Caco-2 (cell line): ENCODE measurements around the gene ABHD12. TPM values are rescaled to one million over a fixed set of nuclear protein-coding genes. Genes with fewer than 3 reads are reported as not detected.
A peak's percentile ranks its signal among the peaks of the same experiment; 100 is the strongest.

Experiments used
- Bru-seq: library from RNA; stranded (reverse); fragments of 400-500 nt; gene quantifications from one replicate; lab custom pipeline; 2021; lab: Mats Ljungman, UMichigan
- BruChase-seq, 2 experiments: library from RNA; stranded (reverse); fragments of 400-500 nt; gene quantifications; one replicate each; lab custom pipeline; 2021; lab: Mats Ljungman, UMichigan
- BruUV-seq: library from RNA; stranded (reverse); fragments of 400-500 nt; replicated peaks from 2 replicates; lab custom pipeline; 2021; lab: Mats Ljungman, UMichigan
- CTCF ChIA-PET: fragments of 300-600 bp; sonication (Branson Sonifier 250); formaldehyde crosslinking; loops from one replicate; lab custom pipeline; 2022; ENCODE audit warnings: antibody characterized with exemption; lab: Charles Lee
- POLR2A ChIA-PET: fragments of 300-600 bp; sonication (Branson Sonifier 250); formaldehyde crosslinking; loops from one replicate; lab custom pipeline; 2022; ENCODE audit warnings: antibody characterized with exemption; lab: Charles Lee
- DNase-seq, 2 experiments: peaks; one replicate each; pipeline versions ENCODE4 v3.0.0 to v3.0.0-alpha.2; 2020 to 2022
- H3K27me3 ChIP-seq: replicated peaks from 2 replicates; pipeline ENCODE4 v1.6.0; 2011; ENCODE audit warnings: low read length; ENCODE audit not compliant: control insufficient read depth, insufficient read depth
- H3K36me3 ChIP-seq: 2 replicates; pipeline ENCODE4 v1.5.1; 2011; ENCODE audit warnings: low read length; ENCODE audit not compliant: control insufficient read depth, insufficient read depth
- H3K4me1 ChIP-seq: fragments of 250-450 bp; sonication (Bioruptor Pico); 2 replicates; pipeline ENCODE4 v1.5.1; 2020; ENCODE audit warnings: mild to moderate bottlenecking
- H3K4me3 ChIP-seq: 2 replicates; pipeline ENCODE4 v1.5.1; 2011; ENCODE audit warnings: low read depth, mild to moderate bottlenecking, control low read depth, low read length
- H3K9me3 ChIP-seq: fragments of 250-450 bp; sonication (Bioruptor Pico); 2 replicates; pipeline ENCODE4 v1.5.1; 2020; ENCODE audit warnings: mild to moderate bottlenecking, moderate library complexity
- H3K27ac Mint-ChIP-seq: one replicate; pipeline ENCODE4 v1.8.0; 2022; ENCODE audit warnings: mixed read lengths; ENCODE audit not compliant: unreplicated experiment
- H3K27me3 Mint-ChIP-seq: one replicate; pipeline ENCODE4 v1.8.0; 2022; ENCODE audit warnings: mixed read lengths; ENCODE audit not compliant: insufficient read depth, unreplicated experiment
- H3K36me3 Mint-ChIP-seq: one replicate; pipeline ENCODE4 v1.8.0; 2022; ENCODE audit warnings: mild to moderate bottlenecking, mixed read lengths; ENCODE audit not compliant: insufficient read depth, unreplicated experiment
- H3K4me1 Mint-ChIP-seq: one replicate; pipeline ENCODE4 v1.8.0; 2022; ENCODE audit warnings: low read depth, mixed read lengths; ENCODE audit not compliant: unreplicated experiment
- H3K4me3 Mint-ChIP-seq: one replicate; pipeline ENCODE4 v1.8.0; 2022; ENCODE audit warnings: mild to moderate bottlenecking, moderate library complexity, mixed read lengths; ENCODE audit not compliant: unreplicated experiment
- H3K9me3 Mint-ChIP-seq: one replicate; pipeline ENCODE4 v1.8.0; 2022; ENCODE audit warnings: mixed read lengths; ENCODE audit not compliant: unreplicated experiment
- CTCF ChIP-seq, 2 experiments: fragments of 200-600 bp in 1 of 2; IDR thresholded peaks; 1 replicate in 1 of 2; 2 replicates in 1 of 2; pipeline versions ENCODE4 v1.5.1 to v1.8.0; 2011 to 2022; ENCODE audit warnings: antibody characterized with exemption in 1 of 2, control low read depth in 1 of 2, inconsistent platforms in 1 of 2, low read depth in 1 of 2, low read length in 1 of 2, mild to moderate bottlenecking in 1 of 2, moderate library complexity in 1 of 2; ENCODE audit not compliant: insufficient read depth in 1 of 2, severe bottlenecking in 1 of 2, unreplicated experiment in 1 of 2
- intact Hi-C: fragments of 100-400 bp; cut with micrococcal nuclease; formaldehyde crosslinking; loops from one replicate; pipeline ENCODE4 v1.10.0; 2022; ENCODE audit not compliant: unreplicated experiment
- long read RNA-seq: library from polyadenylated mRNA; stranded (forward); transcript quantifications from one replicate; pipeline ENCODE4 v2.0.0, GENCODE V29; 2022
- total RNA-seq: library from RNA; stranded (reverse); gene quantifications from 2 replicates; pipeline ENCODE4 v1.2.3, GENCODE V29; 2022

ABHD12 gene
- 84.9 and 104 TPM in 2 replicates for total RNA-seq
- percentile 83 among the genes with signal in this experiment for Bru-seq, nascent RNA
- BruChase-seq, experiment 1, labeled RNA remaining after a 2-hour chase, result percentile 73 among the genes with signal in this experiment
- BruChase-seq, experiment 2, labeled RNA remaining after a 6-hour chase, result percentile 76 among the genes with signal in this experiment
- long read RNA-seq, transcript ABHD12-201 (13 exons, 2,117 nt), result major isoform, 266 of 441 reads
- long read RNA-seq, transcript ABHD12-202 (13 exons, 1,725 nt), result minor isoform, 75 of 441 reads
- long read RNA-seq, partial matches to known transcripts, result 26 of 441 reads
- long read RNA-seq, other reads (novel, unspliced or antisense), result 74 of 441 reads

- TF ChIP-seq CTCF (IDR thresholded peaks at IDR 0.05; ENCODE audit: insufficient read depth in 1 of 2, low read depth in 1 of 2, low read length in 1 of 2, severe bottlenecking in 1 of 2, unreplicated experiment in 1 of 2), result no peak
- Histone ChIP-seq H3K36me3 (no peaks in the 10 kb centered on the region; the same call in 1 of the 2 replicates), H3K4me3 (peak within 1 kb of the TSS; percentile 97), H3K9me3 (no peaks in the 10 kb centered on the region), H3K27me3 (no peaks in the 10 kb centered on the region), H3K4me1 (peaks cover 10% of the 10 kb centered on the region)
- Mint-ChIP-seq H3K36me3 (peaks cover 21% of the 10 kb centered on the region), H3K9me3 (no peaks in the 10 kb centered on the region), H3K27ac (peak within 1 kb of the TSS; percentile 79), H3K4me3 (peak within 1 kb of the TSS; percentile 91), H3K4me1 (peaks cover 6% of the 10 kb centered on the region), H3K27me3 (no peaks in the 10 kb centered on the region)
- ChIA-PET POLR2A (interaction anchor here (0.6 to 1.0 kb wide), 6 partner anchors 8 to 144 kb away, joined by 6 to 13 read pairs (median 8); partner anchors contain the start of genes GINS1 and PYGB), CTCF (interaction anchor here (0.6 to 0.7 kb wide), 2 partner anchors 13 to 28 kb away, joined by 4 to 6 read pairs; no protein-coding TSS in a partner anchor)
- DNase-seq, result peak; percentile 97 to 98
- BruUV-seq, result no TSS peak
- intact Hi-C loops, result loop anchor here (1.0 to 2.0 kb wide), 5 partner anchors 7 to 80 kb away; partner anchors contain the start of gene GINS1
Observed at GRCh38 chr20:25390538-25391528, at the start of gene ABHD12. TSS of gene ABHD12 (minus strand) at chr20:25390835. CDS start at chr20:25390703, 132 bp downstream.

GRCh38 chr20:25439328-25439727, 48.7 kb upstream of the ABHD12 start:
- H3K4me1 Mint-ChIP-seq, result peaks cover 14% of the 10 kb centered on the region
- POLR2A ChIA-PET, result no interaction called here
- no TSS peak for BruUV-seq
- no peak for DNase-seq
- CTCF ChIA-PET, result no interaction called here
- intact Hi-C loops, result loop anchor here (10.0 kb wide), 1 partner anchor 135 kb away; no protein-coding TSS in a partner anchor
- no peaks in the 10 kb centered on the region for H3K9me3 Mint-ChIP-seq
- peaks cover 71% of the 10 kb centered on the region for H3K36me3 Mint-ChIP-seq
- no peak overlapping the region for H3K4me3 Mint-ChIP-seq
- H3K27ac Mint-ChIP-seq, result no peak overlapping the region
- Histone ChIP-seq H3K4me1 (peaks cover 11% of the 10 kb centered on the region), H3K27me3 (no peaks in the 10 kb centered on the region), H3K36me3 (no peaks in the 10 kb centered on the region; the same call in 1 of the 2 replicates), H3K9me3 (no peaks in the 10 kb centered on the region), H3K4me3 (no peak overlapping the region)
- H3K27me3 Mint-ChIP-seq, result no peaks in the 10 kb centered on the region
- TF ChIP-seq CTCF (IDR thresholded peaks at IDR 0.05; ENCODE audit: insufficient read depth in 1 of 2, low read depth in 1 of 2, low read length in 1 of 2, severe bottlenecking in 1 of 2, unreplicated experiment in 1 of 2), result no peak
